H1 (cell line): ENCODE data around the gene C2orf42. TPM values are rescaled to one million over a fixed set of nuclear protein-coding genes. Genes with fewer than 3 reads are reported as not detected.

Experiments
- ASH2L ChIP-seq: fragments of 200-600, 300-600 bp; sonication (generic); IDR thresholded peaks from one replicate; pipeline ENCODE4 v1.7.1; 2017; ENCODE audit warnings: low read length
- BCL11A ChIP-seq, 2 experiments: IDR thresholded peaks; one replicate each; pipeline ENCODE4 v1.6.1; 2011; ENCODE audit warnings: low read depth in 2 of 2, low read length in 2 of 2, mild to moderate bottlenecking in 2 of 2
- CBX8 ChIP-seq: fragments of 300-800, 300-1000 bp; sonication (generic); IDR thresholded peaks from 2 replicates; pipeline ENCODE4 v1.7.1; 2016; ENCODE audit warnings: low read depth, low read length, borderline replicate concordance
- CTBP2 ChIP-seq: IDR thresholded peaks from 2 replicates; pipeline ENCODE4 v1.7.0; 2011; ENCODE audit warnings: borderline replicate concordance, mild to moderate bottlenecking, moderate library complexity, mixed read lengths, low read length; ENCODE audit not compliant: insufficient read depth, insufficient read length
- CTCF ChIP-seq, 3 experiments: IDR thresholded peaks; 1 replicate in 2 of 3; 2 replicates in 1 of 3; pipeline versions ENCODE4 v1.5.1 to v1.6.1; 2011; ENCODE audit warnings: low read length in 3 of 3, mild to moderate bottlenecking in 3 of 3, inconsistent platforms in 2 of 3, low read depth in 1 of 3, moderate library complexity in 1 of 3; ENCODE audit not compliant: insufficient read depth in 1 of 3; ENCODE audit errors: control extremely low read depth in 1 of 3
- JUN ChIP-seq: IDR thresholded peaks from 2 replicates; pipeline ENCODE4 v1.6.1; 2011; ENCODE audit warnings: low read depth, mild to moderate bottlenecking, improper control_type of control experiment, low read length
- JUND ChIP-seq: IDR thresholded peaks from 2 replicates; pipeline ENCODE4 v1.6.1; 2011; ENCODE audit warnings: mild to moderate bottlenecking, improper control_type of control experiment, low read length
- KDM1A ChIP-seq: fragments of 200-600, 300-600 bp; sonication (generic); IDR thresholded peaks from 2 replicates; pipeline ENCODE4 v1.7.1; 2016; ENCODE audit warnings: mild to moderate bottlenecking, low read length, borderline replicate concordance
- MAFK ChIP-seq: IDR thresholded peaks from 2 replicates; pipeline ENCODE4 v1.6.1; 2012; ENCODE audit warnings: low read depth, mild to moderate bottlenecking, improper control_type of control experiment, low read length
- MAX ChIP-seq: IDR thresholded peaks from 2 replicates; pipeline ENCODE4 v1.6.1; 2012; ENCODE audit warnings: inconsistent platforms
- PHF8 ChIP-seq: fragments of 200-600 bp; sonication (generic); conservative IDR thresholded peaks from 2 replicates; pipeline ENCODE4 v1.7.1; 2012; ENCODE audit warnings: low read depth, mild to moderate bottlenecking, inconsistent platforms, low read length, moderate library complexity
- POLR2A ChIP-seq, 2 experiments: IDR thresholded peaks; 1 replicate in 1 of 2; 2 replicates in 1 of 2; pipeline ENCODE4 v1.6.1; 2011; ENCODE audit warnings: low read depth in 2 of 2, low read length in 2 of 2, mild to moderate bottlenecking in 2 of 2; ENCODE audit errors: control extremely low read depth in 1 of 2
- RNF2 ChIP-seq: fragments of 200-900, 300-1000 bp; sonication (generic); IDR thresholded peaks from 2 replicates; pipeline ENCODE4 v1.7.1; 2016; ENCODE audit warnings: borderline replicate concordance, low read depth, mild to moderate bottlenecking, antibody characterized with exemption, low read length; ENCODE audit not compliant: poor library complexity, severe bottlenecking; ENCODE audit errors: missing control alignments
- SIRT6 ChIP-seq: IDR thresholded peaks from one replicate; pipeline ENCODE4 v1.7.1; 2012; ENCODE audit warnings: low read length, inconsistent platforms
- SP4 ChIP-seq: IDR thresholded peaks from 2 replicates; pipeline ENCODE4 v1.6.1; 2012; ENCODE audit warnings: low read length, inconsistent platforms
- polyA plus RNA-seq, 7 experiments: library from polyadenylated mRNA; depleted of rRNA in 3 of 7; stranded (reverse) in 5 of 7; unstranded in 2 of 7; fragments of >200 nt in 5 of 7; fragments of 200-250 nt in 2 of 7; gene quantifications; 1 replicate in 5 of 7; 2 replicates in 1 of 7; 4 replicates in 1 of 7; pipeline versions ENCODE4 v1.2.1 to v1.2.3, GENCODE V29; 2011 to 2013; ENCODE audit warnings: missing spikeins in 2 of 7, mixed read lengths in 2 of 7
- total RNA-seq: library from RNA; stranded (reverse); fragmentation: NEBNext Ultra II Directional; extraction: Animal tissue kit (Norgen Biotek cat#: 25700); gene quantifications from 2 replicates; pipeline ENCODE4 v1.2.1, GENCODE V29; 2021
- TF ChIP-seq, protein P1 (sequence below): IDR thresholded peaks from 2 replicates; pipeline ENCODE4 v1.6.1; 2012; ENCODE audit warnings: inconsistent platforms

The C2orf42 gene
- total and polyA plus RNA-seq, 2 of the 8 experiments (the other 6 are each of a cell fraction or from before 2014, with no cell fraction given) = 3.9 to 10.7 TPM

DNA sequence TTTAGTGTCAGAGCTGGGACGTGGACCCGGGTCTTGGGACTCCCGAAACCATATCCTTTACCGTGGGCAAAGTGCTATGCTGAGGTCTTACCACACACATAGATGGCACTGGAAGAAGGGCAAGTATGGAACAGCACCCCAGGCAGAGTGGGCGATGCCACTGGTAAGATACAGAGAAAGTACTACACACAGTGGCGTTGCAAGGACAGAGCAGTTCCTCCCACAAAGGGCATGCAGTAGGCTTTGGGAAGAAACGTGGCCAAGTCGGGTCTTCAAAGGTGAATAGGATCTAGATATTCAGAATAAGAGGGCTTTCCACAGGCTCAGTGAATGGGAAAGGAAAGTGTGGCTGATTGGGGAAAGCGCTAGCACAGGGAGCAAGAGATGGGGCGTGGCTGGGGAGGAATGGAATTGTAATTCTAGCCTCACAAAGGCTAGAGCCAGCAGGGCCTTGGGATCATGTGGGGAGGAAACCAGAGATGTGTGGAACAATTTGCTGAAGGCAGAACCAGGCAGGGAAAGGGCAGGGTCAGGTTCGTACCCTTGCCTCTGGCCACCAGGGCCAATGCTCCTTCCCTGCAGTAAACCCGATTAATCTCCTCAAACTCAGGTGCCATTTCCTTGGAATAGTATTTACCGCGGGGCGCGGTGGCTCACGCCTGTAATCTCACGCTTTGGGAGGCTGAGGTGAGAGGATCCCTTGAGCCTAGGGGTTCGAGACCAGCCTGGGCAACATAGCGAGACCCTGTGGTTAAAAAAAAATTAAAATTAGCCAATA is 67.6 kb downstream of the C2orf42 start (continued):
- TF ChIP-seq, protein P1, sequence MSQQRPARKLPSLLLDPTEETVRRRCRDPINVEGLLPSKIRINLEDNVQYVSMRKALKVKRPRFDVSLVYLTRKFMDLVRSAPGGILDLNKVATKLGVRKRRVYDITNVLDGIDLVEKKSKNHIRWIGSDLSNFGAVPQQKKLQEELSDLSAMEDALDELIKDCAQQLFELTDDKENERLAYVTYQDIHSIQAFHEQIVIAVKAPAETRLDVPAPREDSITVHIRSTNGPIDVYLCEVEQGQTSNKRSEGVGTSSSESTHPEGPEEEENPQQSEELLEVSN = no peak; the same call in 1 of the 2 replicates
- TF ChIP-seq SP4 = no peak; the same call in 1 of the 2 replicates
- no peak for TF ChIP-seq JUND
- TF ChIP-seq KDM1A = peak; percentile 98
- TF ChIP-seq POLR2A (IDR thresholded peaks at IDR 0.05; ENCODE audit: control extremely low read depth in 1 of 2, low read depth in 2 of 2, low read length in 2 of 2) = peak; percentile 96 to 97
- no peak for TF ChIP-seq CBX8
- TF ChIP-seq RNF2 = no peak
- no peak for TF ChIP-seq CTBP2
- no peak for TF ChIP-seq MAFK
- TF ChIP-seq BCL11A (IDR thresholded peaks at IDR 0.05; ENCODE audit: low read depth in 2 of 2, low read length in 2 of 2) = no peak
- TF ChIP-seq CTCF (IDR thresholded peaks at IDR 0.05; ENCODE audit: control extremely low read depth in 1 of 3, insufficient read depth in 1 of 3, low read depth in 1 of 3, low read length in 3 of 3) = peak in 1 of 3 experiments; percentile 3; a peak in 1 of 4 replicates
- TF ChIP-seq MAX = no peak
- TF ChIP-seq SIRT6 = no peak
- TF ChIP-seq ASH2L = no peak
- peak; percentile 34; the same call in 1 of the 2 replicates for TF ChIP-seq PHF8
- no peak for TF ChIP-seq JUN
